Mesenchymal stem cell (in vitro differentiated cells and primary cell): ENCODE measurements around the gene TRAPPC2L.

Source experiments
- DNase-seq: peaks from one replicate; pipeline ENCODE4 v3.0.0-alpha.2; 2013
- H2AFZ ChIP-seq: one replicate; pipeline ENCODE4 v1.6.1; 2013; ENCODE audit warnings: low read depth, mild to moderate bottlenecking, control low read depth, inconsistent platforms, low read length, moderate library complexity
- H2AK5ac ChIP-seq: 2 replicates; pipeline ENCODE4 v1.6.1; 2013; ENCODE audit warnings: low read length, moderate library complexity, mild to moderate bottlenecking, inconsistent platforms; ENCODE audit not compliant: severe bottlenecking
- H2BK120ac ChIP-seq: one replicate; pipeline ENCODE4 v1.6.1; 2013; ENCODE audit warnings: low read depth, mild to moderate bottlenecking, inconsistent platforms, low read length, moderate library complexity
- H2BK12ac ChIP-seq, 2 experiments: one replicate each; pipeline ENCODE4 v1.6.1; 2013; ENCODE audit warnings: inconsistent platforms in 2 of 2, low read length in 2 of 2, mild to moderate bottlenecking in 2 of 2, moderate library complexity in 2 of 2, control low read depth in 1 of 2
- H2BK15ac ChIP-seq: one replicate; pipeline ENCODE4 v1.6.1; 2013; ENCODE audit warnings: mild to moderate bottlenecking, low read depth, inconsistent platforms; ENCODE audit not compliant: poor library complexity, severe bottlenecking
- H2BK5ac ChIP-seq: 2 replicates; pipeline ENCODE4 v1.6.1; 2013; ENCODE audit warnings: low read depth, mild to moderate bottlenecking, low read length, control low read depth, inconsistent platforms; ENCODE audit not compliant: poor library complexity, severe bottlenecking
- H3K14ac ChIP-seq, 2 experiments: one replicate each; pipeline ENCODE4 v1.6.1; 2013; ENCODE audit warnings: inconsistent platforms in 2 of 2, low read length in 2 of 2, control low read depth in 1 of 2, mild to moderate bottlenecking in 1 of 2, moderate library complexity in 1 of 2
- H3K18ac ChIP-seq, 2 experiments: one replicate each; pipeline ENCODE4 v1.6.1; 2013; ENCODE audit warnings: inconsistent platforms in 2 of 2, low read length in 2 of 2, control low read depth in 1 of 2, low read depth in 1 of 2, mild to moderate bottlenecking in 1 of 2
- H3K23ac ChIP-seq, 2 experiments: one replicate each; pipeline ENCODE4 v1.6.1; 2013; ENCODE audit warnings: inconsistent platforms in 2 of 2, low read length in 2 of 2, mild to moderate bottlenecking in 2 of 2, moderate library complexity in 2 of 2, control low read depth in 1 of 2
- H3K27ac ChIP-seq: 2 replicates; pipeline ENCODE4 v1.5.1; 2013; ENCODE audit warnings: mild to moderate bottlenecking, moderate library complexity, low read length, control low read depth, inconsistent platforms; ENCODE audit not compliant: poor library complexity, severe bottlenecking
- H3K27me3 ChIP-seq, 2 experiments: 2 replicates each; pipeline versions ENCODE4 v1.6.1 to v1.7.0; 2013; ENCODE audit warnings: low read length in 2 of 2, mild to moderate bottlenecking in 2 of 2, moderate library complexity in 2 of 2, control low read depth in 1 of 2, inconsistent platforms in 1 of 2; ENCODE audit not compliant: control insufficient read depth in 1 of 2, insufficient read depth in 1 of 2
- H3K36me3 ChIP-seq, 2 experiments: 2 replicates each; pipeline versions ENCODE4 v1.6.1 to v1.7.0; 2013; ENCODE audit warnings: low read length in 2 of 2, control low read depth in 1 of 2, inconsistent platforms in 1 of 2, low read depth in 1 of 2, mild to moderate bottlenecking in 1 of 2; ENCODE audit not compliant: insufficient read depth in 2 of 2, control insufficient read depth in 1 of 2
- H3K4ac ChIP-seq, 2 experiments: one replicate each; pipeline ENCODE4 v1.6.1; 2013; ENCODE audit warnings: inconsistent platforms in 2 of 2, low read length in 2 of 2, mild to moderate bottlenecking in 2 of 2, moderate library complexity in 2 of 2, control low read depth in 1 of 2, low read depth in 1 of 2
- H3K4me1 ChIP-seq: 2 replicates; pipeline ENCODE4 v1.6.1; 2013; ENCODE audit warnings: low read depth, low read length, control low read depth; ENCODE audit not compliant: control insufficient read depth, insufficient read depth
- H3K4me2 ChIP-seq: 2 replicates; pipeline ENCODE4 v1.6.1; 2013; ENCODE audit warnings: low read length, mild to moderate bottlenecking, inconsistent platforms; ENCODE audit not compliant: poor library complexity, severe bottlenecking
- H3K4me3 ChIP-seq, 2 experiments: 2 replicates each; pipeline versions ENCODE4 v1.5.1 to v1.7.0; 2013; ENCODE audit warnings: low read length in 2 of 2, mild to moderate bottlenecking in 2 of 2, control low read depth in 1 of 2, low read depth in 1 of 2; ENCODE audit not compliant: insufficient read depth in 1 of 2
- H3K79me1 ChIP-seq: replicated peaks from 2 replicates; pipeline ENCODE4 v1.6.1; 2013; ENCODE audit warnings: mild to moderate bottlenecking, control low read depth, low read length, inconsistent platforms; ENCODE audit not compliant: poor library complexity, severe bottlenecking
- H3K9ac ChIP-seq: 2 replicates; pipeline ENCODE4 v1.7.0; 2013; ENCODE audit warnings: mild to moderate bottlenecking, low read length, moderate library complexity
- H3K9me3 ChIP-seq: 2 replicates; pipeline ENCODE4 v1.7.0; 2013; ENCODE audit warnings: mild to moderate bottlenecking, low read length; ENCODE audit not compliant: control insufficient read depth
- H4K8ac ChIP-seq: one replicate; pipeline ENCODE4 v1.6.1; 2013; ENCODE audit warnings: inconsistent platforms, mild to moderate bottlenecking, low read length, moderate library complexity
- H4K91ac ChIP-seq: one replicate; pipeline ENCODE4 v1.6.1; 2013; ENCODE audit warnings: mild to moderate bottlenecking, low read length, inconsistent platforms
- WGBS: methylation state at CpG from one replicate; pipeline ENCODE4 v1.1.7; 2013; ENCODE audit warnings: mixed read lengths; 5-methylcytosine and 5-hydroxymethylcytosine counted together

The TRAPPC2L gene

DNA sequence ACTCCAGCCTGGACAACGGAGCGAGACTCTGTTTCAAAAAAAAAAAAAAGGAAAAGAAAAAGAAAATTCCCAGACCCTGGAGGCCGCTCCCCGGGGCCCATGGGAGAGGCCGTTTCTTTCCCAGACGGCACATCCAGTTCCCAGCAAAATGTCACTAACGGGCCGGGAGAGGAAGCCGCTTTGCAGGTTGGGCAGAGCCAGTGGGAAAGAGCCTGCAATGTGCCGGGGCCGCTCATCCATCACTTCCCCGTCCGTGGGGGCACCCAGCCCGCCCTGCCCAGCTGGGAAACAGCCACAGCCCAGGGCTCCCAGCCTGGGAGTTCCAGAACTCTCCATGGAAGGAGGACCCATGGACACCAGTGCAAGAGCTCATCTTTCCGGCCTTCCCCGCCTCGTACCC is 51.4 kb downstream of the TRAPPC2L start:
- no peak for DNase-seq
- Histone ChIP-seq H3K9me3 (peaks cover 2% of the 10 kb centered on the region), H3K4ac (no peak overlapping the region), H3K18ac (no peak overlapping the region), H3K4me3 (no peak overlapping the region), H3K14ac (no peak overlapping the region), H3K4me1 (peaks cover 8% of the 10 kb centered on the region), H3K27ac (no peak overlapping the region), H3K9ac (no peak overlapping the region), H3K36me3 (no peaks in the 10 kb centered on the region), H2BK15ac (no peak overlapping the region), H2BK5ac (no peak overlapping the region), H3K79me1 (no peaks in the 10 kb centered on the region), H3K23ac (no peak overlapping the region), H2BK12ac (no peak overlapping the region), H2AK5ac (no peak overlapping the region), H3K4me2 (no peak overlapping the region), H2BK120ac (no peak overlapping the region), H4K91ac (no peak overlapping the region), H3K27me3 (peaks cover 0 to 56% of the 10 kb centered on the region in 2 experiments), H2AFZ (no peak overlapping the region), H4K8ac (no peak overlapping the region)
- 74% methylated on average over 17 of the region's 17 CpGs for WGBS

GRCh38 chr16:88909431-88910210 is 52.7 kb downstream of the TRAPPC2L start:
- Histone ChIP-seq H3K27ac (no peak overlapping the region), H3K18ac (no peak overlapping the region), H3K4me2 (no peak overlapping the region), H3K27me3 (peaks cover 0 to 54% of the 10 kb centered on the region in 2 experiments), H3K79me1 (no peaks in the 10 kb centered on the region), H3K4me1 (peaks cover 8% of the 10 kb centered on the region), H2AFZ (no peak overlapping the region), H3K4me3 (no peak overlapping the region), H3K4ac (no peak overlapping the region), H2BK12ac (no peak overlapping the region), H2AK5ac (no peak overlapping the region), H3K36me3 (no peaks in the 10 kb centered on the region), H3K23ac (no peak overlapping the region), H2BK15ac (no peak overlapping the region), H4K8ac (no peak overlapping the region), H3K9ac (no peak overlapping the region), H4K91ac (no peak overlapping the region), H3K9me3 (peaks cover 5% of the 10 kb centered on the region), H2BK5ac (no peak overlapping the region), H2BK120ac (no peak overlapping the region), H3K14ac (no peak overlapping the region)
- no peak for DNase-seq
- WGBS = 85% methylated on average over 44 of the region's 44 CpGs

GRCh38 chr16:88910284-88911135 is 53.6 kb downstream of the TRAPPC2L start:
- H3K9ac ChIP-seq = no peak overlapping the region
- H3K27ac ChIP-seq = no peak overlapping the region
- H2BK120ac ChIP-seq = no peak overlapping the region
- H2BK12ac ChIP-seq = no peak overlapping the region
- peaks cover 0 to 54% of the 10 kb centered on the region in 2 experiments for H3K27me3 ChIP-seq
- no peak overlapping the region for H3K4ac ChIP-seq
- WGBS = 78% methylated on average over 25 of the region's 26 CpGs
- H3K4me1 ChIP-seq = peaks cover 8% of the 10 kb centered on the region
- no peak overlapping the region for H3K4me3 ChIP-seq
- no peak overlapping the region for H3K14ac ChIP-seq
- no peak overlapping the region for H2AK5ac ChIP-seq
- no peak overlapping the region for H3K4me2 ChIP-seq
- no peak overlapping the region for H3K23ac ChIP-seq
- no peak overlapping the region for H2BK15ac ChIP-seq
- no peak for DNase-seq
- no peak overlapping the region for H2AFZ ChIP-seq
- H2BK5ac ChIP-seq = no peak overlapping the region
- H4K8ac ChIP-seq = no peak overlapping the region
- H3K79me1 ChIP-seq = no peaks in the 10 kb centered on the region
- no peaks in the 10 kb centered on the region for H3K36me3 ChIP-seq
- peaks cover 5% of the 10 kb centered on the region for H3K9me3 ChIP-seq
- no peak overlapping the region for H3K18ac ChIP-seq
- H4K91ac ChIP-seq = no peak overlapping the region
